Non-pigmented ciliary epithelial cell (primary cell): ENCODE results near the gene FGD2.
A peak's percentile ranks its signal among the peaks of the same experiment; 100 is the strongest.
"Not testable (repeated sequence)": the region's sequence is repeated elsewhere in the genome, so short reads cannot be mapped to it uniquely, and the experiment has no call there.

ENCODE experiments used
- DNase-seq: peaks from one replicate; pipeline ENCODE4 v3.0.0-alpha.2; 2010; ENCODE audit warnings: low read depth

Gene FGD2

GRCh38 chr6:37039958-37040357 lies 34.5 kb downstream of the FGD2 start:
- DNase-seq: no peak

DNA sequence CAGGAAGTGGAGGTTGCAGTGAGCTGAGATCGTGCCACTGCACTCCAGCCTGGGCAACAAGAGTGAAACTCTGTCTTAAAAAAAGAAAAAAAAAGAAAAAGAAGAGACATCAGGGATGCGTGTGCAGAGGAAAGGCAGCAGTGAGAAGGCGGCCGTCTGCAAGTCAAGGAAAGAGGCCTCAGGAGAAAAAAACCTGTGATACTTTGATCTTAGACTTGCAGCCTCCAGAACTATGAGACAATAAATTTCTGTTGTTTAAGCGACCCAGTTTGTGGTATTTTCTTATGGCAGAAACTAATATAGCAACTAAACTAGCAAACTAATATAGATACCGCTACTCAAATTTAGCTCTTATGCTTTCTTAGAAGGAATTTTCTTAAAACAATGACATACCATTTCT lies 36.1 kb downstream of the FGD2 start:
- DNase-seq: no peak

- no peak for DNase-seq
These were observed 36.7 kb downstream of the FGD2 start for GRCh38 chr6:37042150-37042549.

DNA sequence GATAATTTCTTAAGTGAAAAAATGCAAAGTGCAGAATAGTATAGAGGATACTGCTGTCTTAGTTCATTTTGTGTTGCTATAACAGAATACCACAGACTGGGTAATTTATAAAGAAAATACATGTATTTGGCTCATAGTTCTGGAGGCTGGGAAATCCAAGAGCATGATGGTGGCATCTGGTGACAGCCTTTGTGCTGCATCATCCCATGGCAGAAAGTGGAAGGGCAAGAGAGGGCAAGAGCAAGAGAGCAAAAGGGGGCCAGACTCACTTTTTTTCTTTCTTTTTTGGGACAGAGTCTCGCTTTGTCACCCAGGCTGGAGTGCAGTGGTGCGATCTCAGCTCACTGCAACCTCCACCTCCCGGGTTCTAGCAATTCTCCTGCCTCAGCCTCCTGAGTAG lies 37.6 kb downstream of the FGD2 start:
- DNase-seq: not testable (repeated sequence)

DNA sequence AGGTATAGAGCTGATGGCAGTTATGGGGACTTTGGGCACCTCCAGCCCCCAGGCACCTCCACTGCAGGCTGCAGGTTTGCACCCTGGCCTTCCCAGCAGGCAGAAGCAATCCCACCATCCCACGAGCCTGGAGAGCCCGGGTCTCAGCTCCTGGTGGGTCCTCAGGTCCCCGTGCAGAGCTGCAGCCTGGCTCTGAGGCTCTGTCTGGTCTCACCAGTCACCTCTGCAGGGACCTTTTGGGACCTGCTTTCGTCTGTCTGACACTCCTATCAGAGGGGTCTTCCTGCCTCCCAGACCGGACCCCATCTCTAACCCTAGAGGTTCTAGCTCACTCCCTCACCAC lies 41.9 kb downstream of the FGD2 start:
- DNase-seq: no peak

DNA sequence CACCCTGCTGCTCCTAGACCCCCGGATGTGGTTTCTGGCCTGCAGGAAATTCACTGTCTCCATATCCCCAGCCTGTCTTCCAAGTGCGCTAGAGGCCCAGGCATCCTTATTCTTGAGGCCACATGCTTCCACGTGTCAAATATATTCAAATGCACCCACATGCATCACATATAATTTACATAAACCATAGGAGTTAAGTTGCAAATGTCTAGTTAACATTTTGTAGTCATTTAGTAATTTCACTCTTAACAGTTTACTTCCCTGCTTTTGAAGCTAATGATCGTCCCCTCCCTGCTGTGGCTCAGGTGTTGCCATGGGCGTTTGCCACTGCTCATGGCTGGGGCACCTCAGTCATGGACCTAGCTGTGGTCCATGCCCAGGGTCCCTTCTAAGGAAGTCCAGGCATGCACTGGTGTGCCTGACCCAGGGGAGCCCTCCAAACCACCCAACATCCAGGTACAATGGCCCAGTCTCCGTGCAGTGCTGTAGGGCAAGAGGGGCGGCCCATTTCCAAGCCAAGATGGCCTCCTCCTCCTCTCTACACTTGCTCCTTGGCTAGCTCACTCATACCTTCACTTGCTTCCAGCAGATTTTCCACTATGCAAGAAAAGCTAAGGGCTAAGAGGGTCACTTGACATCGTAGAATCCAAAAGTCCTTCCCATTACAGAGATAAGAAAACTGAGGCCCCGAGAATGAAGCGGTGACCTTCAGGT lies 42.4 kb downstream of the FGD2 start:
- DNase-seq: no peak

- no peak for DNase-seq
These were observed 43.0 kb downstream of the FGD2 start for GRCh38 chr6:37048403-37048850.

- DNase-seq: peak; percentile 54
These were observed 43.6 kb downstream of the FGD2 start for GRCh38 chr6:37048851-37049757.

- DNase-seq: no peak
These were observed 44.2 kb downstream of the FGD2 start for GRCh38 chr6:37049758-37050044.

GRCh38 chr6:37050045-37050853 lies 44.8 kb downstream of the FGD2 start:
- DNase-seq: no peak

GRCh38 chr6:37050854-37051137 lies 45.3 kb downstream of the FGD2 start:
- DNase-seq: no peak

- DNase-seq: no peak
These were observed 45.9 kb downstream of the FGD2 start for GRCh38 chr6:37051138-37052026.

GRCh38 chr6:37052027-37052628 lies 46.7 kb downstream of the FGD2 start:
- no peak for DNase-seq

DNA sequence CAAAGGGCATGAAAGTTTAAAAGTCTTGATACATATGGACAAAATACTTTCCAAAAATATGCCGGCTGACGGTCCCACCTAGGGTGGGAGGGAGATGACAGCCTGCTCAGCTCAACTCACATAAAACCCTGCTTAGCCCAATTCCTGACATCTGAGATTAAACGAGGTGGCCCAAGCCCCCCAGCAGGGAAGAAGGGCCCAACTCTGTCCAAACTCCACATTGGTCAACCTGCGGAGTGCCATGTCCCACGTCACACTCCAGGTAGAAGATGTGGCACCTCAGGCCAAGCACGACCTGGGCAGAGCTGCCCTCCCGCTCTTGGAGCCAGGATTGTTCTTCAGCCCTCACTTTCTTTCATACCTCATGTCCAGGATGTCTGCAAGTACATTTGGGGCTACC lies 48.2 kb downstream of the FGD2 start:
- DNase-seq: no peak

- DNase-seq: no peak
These were observed 48.7 kb downstream of the FGD2 start for GRCh38 chr6:37054171-37054570.

DNA sequence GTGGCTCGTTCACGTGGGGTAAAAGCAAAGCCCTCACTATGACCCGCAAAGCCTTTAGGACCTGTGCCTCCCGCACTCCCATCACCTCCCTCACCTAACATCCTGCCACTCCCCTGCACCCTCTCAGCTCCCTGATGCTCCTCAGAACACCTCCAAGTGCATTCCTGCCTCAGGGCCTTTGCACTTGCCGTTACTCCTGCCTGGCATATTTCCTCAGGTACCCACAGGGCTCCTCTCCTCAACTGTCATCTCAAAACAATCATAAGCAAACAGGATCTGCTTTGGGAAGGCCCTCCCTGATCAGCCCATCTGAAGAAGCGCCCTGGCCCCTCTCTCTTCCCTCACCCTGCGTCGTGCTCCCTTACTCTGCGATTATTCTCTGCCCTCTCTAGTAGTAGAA lies 49.1 kb downstream of the FGD2 start:
- no peak for DNase-seq

GRCh38 chr6:37056112-37056403 lies 50.6 kb downstream of the FGD2 start:
- no peak for DNase-seq

GRCh38 chr6:37056439-37057127 lies 51.1 kb downstream of the FGD2 start:
- DNase-seq: no peak

GRCh38 chr6:37057128-37057471 lies 51.6 kb downstream of the FGD2 start:
- no peak for DNase-seq

GRCh38 chr6:37057678-37058077 lies 52.2 kb downstream of the FGD2 start:
- no peak for DNase-seq

GRCh38 chr6:37058084-37058586 lies 52.7 kb downstream of the FGD2 start:
- no peak for DNase-seq
